GM21737 (cell line): Measurements from ENCODE around the gene ARHGAP12.

Source experiments
- ATAC-seq: cut with Tn5 transposase; IDR thresholded peaks from one replicate; pipeline ENCODE4 v1.9.1; 2021; ENCODE audit warnings: mild to moderate bottlenecking, moderate library complexity; ENCODE audit not compliant: unreplicated experiment

Gene ARHGAP12

GRCh38 chr10:31952066-31952465 is 23.4 kb upstream of the ARHGAP12 start:
- ATAC-seq: no peak

GRCh38 chr10:31949266-31949665 is 20.6 kb upstream of the ARHGAP12 start:
- ATAC-seq: no peak

- no peak for ATAC-seq
Measured at GRCh38 chr10:31948021-31948420, 19.4 kb upstream of the ARHGAP12 start.

DNA sequence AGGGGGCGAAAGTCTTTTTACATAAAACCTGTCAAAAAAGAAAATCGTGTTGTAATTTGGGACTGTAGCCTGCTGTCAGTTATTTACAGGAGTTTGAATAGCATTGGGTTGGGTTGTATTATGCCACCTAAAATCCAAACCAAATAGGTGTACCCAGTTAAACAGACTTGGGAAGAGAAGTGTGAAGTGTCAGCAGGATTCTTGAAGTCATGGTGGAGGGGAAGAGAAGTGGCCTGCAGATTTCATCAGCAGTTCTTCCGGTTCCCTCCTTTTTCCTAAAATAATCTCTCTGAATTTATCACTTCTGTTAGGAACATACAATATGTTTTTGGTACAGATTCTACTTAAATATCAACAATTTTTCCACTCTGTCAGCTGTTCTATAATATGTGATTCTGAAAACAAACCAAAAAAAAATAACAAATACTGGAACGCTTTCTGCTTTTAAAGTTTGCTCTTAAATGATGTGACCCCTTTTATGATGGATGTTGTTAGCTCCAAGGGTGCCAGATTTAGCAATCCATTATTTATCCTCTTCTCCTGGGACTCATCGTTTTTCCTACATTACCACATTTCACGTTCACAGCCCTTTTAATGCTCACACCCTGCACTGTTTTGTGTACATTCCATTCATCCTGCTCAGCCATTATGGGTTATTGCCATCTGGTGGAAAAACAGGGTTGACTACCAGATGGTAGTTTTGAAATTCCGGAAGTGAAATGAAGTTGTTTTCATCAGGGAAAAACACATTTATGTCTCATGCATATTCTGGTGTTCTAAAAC is 18.7 kb upstream of the ARHGAP12 start:
- ATAC-seq: no peak

DNA sequence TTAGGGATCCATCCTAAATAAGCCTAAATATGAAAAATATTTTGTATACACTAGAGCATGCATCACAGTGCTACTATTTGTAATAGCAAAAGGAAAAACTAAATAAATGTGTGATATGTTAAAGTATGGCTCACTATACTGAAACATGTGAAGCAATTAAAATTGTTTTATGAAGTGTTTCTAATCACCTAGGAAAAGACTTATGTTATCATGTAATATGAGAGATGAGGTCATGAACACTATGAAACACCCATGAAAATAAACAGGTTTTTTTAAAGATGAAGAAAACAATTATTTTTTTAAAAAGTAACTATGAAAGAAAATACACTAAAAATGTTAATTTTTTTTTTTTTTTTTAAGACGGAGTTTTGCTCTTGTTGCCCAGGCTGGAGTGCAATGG is 16.8 kb upstream of the ARHGAP12 start:
- no peak for ATAC-seq

- no peak for ATAC-seq
Measured at GRCh38 chr10:31944071-31944433, 15.4 kb upstream of the ARHGAP12 start.

GRCh38 chr10:31942892-31943291 is 14.3 kb upstream of the ARHGAP12 start:
- ATAC-seq: no peak

GRCh38 chr10:31942435-31942834 is 13.8 kb upstream of the ARHGAP12 start:
- ATAC-seq: no peak

DNA sequence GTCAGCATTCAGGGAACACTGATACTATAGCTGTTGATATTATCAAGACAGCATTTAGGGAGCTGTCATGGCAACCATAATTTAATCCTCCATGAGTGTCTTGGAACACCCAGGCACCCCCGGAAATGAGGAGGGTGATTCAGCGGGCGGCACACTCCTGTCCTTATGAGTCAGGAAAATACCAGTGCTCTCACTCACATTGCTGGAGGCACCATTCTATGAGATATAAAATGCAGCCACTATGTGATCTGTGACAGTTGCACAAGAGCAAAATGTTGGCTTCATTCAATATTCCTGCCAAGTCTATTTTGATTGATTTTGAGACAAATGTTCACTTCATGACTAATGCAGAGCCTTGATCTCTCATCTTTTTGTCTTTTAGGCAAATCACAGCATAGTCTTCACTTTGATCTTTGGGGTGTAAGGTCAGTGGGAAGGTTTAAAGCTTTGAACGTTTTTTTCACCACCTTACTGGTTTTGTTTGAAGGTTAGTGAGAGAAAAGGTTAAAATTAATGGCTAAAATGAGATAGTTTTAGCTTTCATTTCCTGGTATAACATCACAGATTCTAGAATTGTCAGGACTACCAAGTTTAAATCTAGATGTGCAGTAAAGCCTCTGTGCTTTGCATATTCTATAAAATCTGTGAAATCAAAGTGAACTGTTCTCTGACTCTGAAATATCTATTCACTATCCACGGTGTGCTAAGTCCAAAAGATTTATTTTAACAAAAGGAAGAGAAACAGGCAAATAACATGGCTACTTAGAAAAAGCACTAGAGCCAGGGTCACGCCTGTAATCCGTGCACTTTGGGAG is 12.4 kb upstream of the ARHGAP12 start:
- ATAC-seq: no peak

- ATAC-seq: no peak
Measured at GRCh38 chr10:31939797-31940708, 11.4 kb upstream of the ARHGAP12 start.

GRCh38 chr10:31937371-31937770 is 8.7 kb upstream of the ARHGAP12 start:
- ATAC-seq: no peak

DNA sequence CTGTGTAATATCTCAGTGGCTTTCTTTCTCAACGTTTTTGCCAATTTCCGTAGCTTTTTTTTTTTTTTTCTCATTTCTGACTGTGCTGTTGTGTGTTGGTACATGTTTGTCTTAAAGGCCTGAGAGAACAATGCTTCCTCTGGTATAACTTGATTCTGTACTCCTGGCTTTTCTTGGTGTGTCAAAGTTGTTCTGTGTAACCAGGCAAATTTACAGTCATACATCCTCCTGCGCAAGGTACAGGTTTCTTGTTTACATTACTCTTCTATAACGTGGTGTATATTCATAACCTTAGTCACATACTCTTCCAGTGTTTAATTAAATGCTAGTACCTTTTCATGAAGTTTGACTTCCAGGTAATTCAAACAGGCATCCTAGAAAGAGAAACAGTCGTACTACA is 8.3 kb upstream of the ARHGAP12 start:
- ATAC-seq: no peak

- ATAC-seq: no peak
Measured at GRCh38 chr10:31936086-31936485, 7.5 kb upstream of the ARHGAP12 start.

- no peak for ATAC-seq
Measured at GRCh38 chr10:31935678-31936077, 7.0 kb upstream of the ARHGAP12 start.

GRCh38 chr10:31932838-31933237 is 4.2 kb upstream of the ARHGAP12 start:
- no peak for ATAC-seq

- ATAC-seq: no peak
Measured at GRCh38 chr10:31930856-31931255, 2.2 kb upstream of the ARHGAP12 start.

- peak; percentile 33 for ATAC-seq
Measured at GRCh38 chr10:31930023-31930751, 1.6 kb upstream of the ARHGAP12 start.

- peak; percentile 10 for ATAC-seq
Measured at GRCh38 chr10:31929261-31930022, 811 bp upstream of the ARHGAP12 start.

- peak; percentile 36 for ATAC-seq
Measured at GRCh38 chr10:31927884-31928548, 615 bp downstream of the ARHGAP12 start.
